ENCODE measurements around the gene USB1.

The USB1 gene

DNA sequence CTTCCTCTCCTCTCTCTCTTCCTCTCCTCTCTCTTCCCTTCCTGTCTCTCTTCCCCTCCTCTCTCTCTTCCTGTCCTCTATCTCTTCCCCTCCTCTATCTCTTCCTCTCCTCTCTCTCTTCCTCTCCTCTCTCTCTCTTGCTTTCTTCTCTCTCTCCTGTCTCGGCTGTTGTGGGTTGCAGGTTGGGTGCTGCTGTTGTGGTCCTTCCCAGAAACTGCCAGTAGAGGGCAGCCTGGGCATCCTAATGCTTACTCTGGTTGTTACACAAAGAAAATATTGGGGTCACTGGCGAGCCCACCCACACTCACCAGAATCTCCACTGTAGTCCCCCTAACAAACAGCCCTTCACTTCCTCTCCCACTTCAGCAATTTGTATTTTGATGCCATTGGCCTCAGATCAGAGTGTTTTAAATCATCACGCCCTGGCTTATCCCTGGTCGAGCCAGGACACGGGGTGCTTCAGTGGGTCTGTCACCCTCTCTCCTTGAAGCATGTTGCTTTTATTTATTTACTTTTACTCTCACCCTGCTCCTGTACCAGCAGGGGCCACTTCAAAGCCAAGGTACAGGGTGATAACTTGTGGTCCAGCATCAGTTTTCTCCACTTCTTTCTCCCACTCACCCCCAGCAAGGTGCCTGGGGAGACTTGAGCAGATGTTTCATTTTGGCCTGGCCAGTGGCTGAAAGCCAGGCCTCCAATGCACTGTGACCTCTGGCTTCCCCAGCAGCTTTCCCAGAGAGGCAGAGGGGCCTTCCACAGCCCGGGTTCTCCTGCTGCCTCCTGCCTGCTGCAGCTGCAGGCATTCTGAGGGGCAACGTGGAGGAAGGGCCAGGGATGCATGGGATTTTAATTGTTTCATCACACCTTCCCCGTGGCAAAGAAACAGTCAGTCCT, 19.7 kb downstream of the USB1 start:
- no peak for DNase-seq

DNA sequence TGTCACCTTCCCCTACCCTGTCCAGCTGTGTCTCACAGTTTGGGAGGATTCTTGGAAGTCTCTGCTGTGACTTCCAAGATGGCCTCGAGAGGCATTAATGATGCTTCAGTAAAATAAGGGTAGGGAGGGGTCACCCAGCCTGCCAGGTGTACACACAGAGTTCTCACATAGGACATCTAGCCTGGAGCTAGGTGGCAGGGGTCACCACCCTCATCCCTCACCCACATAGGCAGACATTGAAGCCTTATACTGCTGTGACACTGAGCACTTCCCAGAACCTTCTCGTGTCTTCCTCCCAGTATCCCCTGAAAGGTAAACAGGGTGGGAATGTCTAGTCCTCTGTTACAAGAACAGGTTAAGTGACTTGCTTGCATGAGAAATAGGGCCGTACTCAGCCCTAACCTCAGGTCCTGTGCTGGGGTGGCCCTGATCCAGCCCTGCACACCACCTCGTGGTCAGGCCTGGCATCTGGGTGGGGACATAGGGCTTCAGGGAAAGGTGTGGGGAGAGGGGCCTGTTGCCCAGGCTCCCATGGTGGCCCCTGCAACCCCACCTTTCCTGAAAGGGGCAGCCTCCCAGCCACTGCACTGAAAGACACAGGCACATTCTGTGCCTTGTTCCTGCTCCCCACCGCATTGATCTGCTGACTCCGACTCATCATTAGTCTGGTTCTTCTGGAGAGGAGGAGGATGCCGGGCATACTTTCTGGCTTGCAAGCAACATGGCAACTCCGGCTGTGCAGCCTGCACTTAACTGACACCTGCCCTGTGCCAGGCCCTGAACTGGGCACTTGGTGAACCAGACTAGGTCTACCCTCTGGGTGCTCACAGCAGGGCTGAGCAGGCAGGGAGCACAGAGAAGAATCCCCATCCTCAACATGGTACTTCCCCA, 20.7 kb downstream of the USB1 start:
- DNase-seq = no peak

- DNase-seq = no peak
Observed at GRCh38 chr16:58022601-58023371, 21.6 kb downstream of the USB1 start.

DNA sequence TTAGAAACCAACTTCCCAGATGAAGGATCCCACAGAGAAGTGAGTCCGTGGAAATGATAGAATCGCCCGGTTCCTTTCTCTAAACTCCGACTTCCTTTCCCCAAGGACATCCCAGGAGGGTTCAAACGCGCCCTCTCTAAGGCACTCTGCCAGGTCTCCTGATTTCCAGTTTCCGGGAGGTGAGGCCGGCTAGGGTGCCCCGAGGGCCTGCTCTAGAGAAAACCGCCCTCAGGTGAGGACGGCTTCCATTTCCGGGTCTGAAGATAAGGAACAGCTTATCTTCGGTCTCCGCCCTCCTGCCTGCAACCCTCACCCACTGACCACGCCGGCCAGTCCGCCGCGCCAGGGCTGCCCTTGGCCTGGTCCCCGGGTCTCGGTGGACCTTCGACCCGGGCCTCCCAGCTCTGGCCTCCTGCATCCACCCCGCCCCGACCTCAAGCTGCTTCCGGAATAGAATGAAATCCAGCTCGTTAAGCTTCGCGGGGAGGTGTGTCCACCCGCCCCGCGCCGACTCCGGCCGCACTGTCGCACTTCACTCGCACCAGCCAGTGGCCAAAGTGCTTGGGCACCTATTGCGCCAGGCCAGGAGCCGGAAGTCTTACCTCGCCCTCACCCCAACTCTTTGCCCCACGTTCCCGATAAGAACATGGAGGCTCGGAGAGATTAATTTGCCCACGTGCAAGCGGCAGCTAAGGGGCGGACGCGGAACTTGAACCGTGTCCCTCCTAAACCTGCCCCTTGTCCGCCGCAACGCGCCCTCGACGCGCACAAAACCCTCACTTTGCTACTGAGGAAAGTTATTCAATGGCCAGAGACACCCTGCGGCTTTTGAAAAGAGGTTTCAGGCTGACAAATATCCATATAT, 23.5 kb downstream of the USB1 start:
- no peak for DNase-seq

DNA sequence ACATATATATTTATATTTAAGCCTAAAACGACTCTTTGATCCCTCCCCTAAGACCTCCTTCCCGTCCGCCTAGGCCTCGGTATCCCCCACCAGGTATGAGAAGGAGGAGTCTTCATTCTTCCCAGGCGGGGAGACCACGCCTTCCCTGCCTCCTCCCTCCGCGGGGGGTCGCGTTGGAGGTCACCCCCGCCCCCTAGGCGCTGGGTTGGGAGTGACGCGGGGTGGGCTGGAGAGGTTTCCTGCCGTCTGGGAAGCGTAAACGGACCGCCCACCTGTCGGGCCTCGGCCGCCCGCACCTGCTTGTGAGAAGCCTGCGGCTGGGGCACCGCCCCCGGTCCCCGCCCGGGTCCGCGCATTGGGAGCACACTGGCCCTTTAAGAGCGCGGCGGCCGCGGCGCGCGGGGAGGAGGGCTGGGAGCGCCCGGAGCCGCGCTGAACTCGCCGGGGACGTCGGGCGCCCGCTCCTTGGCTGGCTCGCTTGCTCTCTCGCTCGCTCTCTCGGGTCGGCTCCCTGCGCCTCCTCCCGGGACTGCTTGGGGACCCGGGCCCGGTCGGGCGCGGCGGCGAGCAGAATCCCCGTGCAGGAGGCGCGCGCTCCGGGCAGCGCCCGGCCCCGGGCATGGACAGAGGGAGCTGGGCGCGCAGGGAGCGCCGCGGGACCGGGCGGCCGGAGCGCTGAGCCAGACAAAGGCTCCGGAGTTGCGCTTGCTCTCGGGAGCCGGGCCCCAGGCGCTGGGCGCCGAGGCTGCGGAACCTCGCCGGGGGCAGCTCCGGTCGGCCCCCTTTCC, 24.3 kb downstream of the USB1 start, which contains the start of gene MMP15:
Gene MMP15 (plus strand): TSS at position 404 of the 788 bp plus-strand sequence. CDS start 597 bp downstream, outside the sequence.
- DNase-seq = peak; percentile 45

GRCh38 chr16:58026139-58026704, 25.0 kb downstream of the USB1 start:
- DNase-seq = no peak

GRCh38 chr16:58026705-58027160, 25.5 kb downstream of the USB1 start:
- no peak for DNase-seq

- DNase-seq = no peak
Observed at GRCh38 chr16:58027161-58027915, 26.1 kb downstream of the USB1 start.

DNA sequence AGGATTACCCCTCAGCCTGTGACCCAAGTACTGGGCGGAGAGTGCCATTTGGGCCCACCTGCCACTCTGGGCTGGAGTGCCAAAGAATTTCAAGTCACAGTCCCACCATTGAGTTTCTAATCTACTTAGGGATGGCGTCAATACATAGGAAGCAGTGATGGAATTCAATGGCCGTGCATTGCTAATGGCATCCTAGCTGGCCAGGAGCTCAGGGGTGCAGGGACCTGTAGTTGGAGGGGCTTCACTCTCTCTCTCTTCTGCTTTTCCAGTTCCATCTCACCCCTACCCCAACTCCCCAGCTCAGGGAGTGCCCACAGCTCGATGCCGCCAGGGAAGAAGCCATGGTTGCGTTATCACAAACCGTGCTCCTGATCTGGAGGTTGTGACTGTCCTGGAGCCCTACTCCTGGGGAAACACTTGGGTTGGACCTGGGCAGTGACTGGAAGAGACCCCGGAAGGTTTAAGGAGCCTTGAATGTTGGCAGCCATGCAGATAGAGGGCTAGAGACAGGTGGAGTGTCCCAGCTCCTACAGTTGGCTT, 26.8 kb downstream of the USB1 start:
- no peak for DNase-seq

DNA sequence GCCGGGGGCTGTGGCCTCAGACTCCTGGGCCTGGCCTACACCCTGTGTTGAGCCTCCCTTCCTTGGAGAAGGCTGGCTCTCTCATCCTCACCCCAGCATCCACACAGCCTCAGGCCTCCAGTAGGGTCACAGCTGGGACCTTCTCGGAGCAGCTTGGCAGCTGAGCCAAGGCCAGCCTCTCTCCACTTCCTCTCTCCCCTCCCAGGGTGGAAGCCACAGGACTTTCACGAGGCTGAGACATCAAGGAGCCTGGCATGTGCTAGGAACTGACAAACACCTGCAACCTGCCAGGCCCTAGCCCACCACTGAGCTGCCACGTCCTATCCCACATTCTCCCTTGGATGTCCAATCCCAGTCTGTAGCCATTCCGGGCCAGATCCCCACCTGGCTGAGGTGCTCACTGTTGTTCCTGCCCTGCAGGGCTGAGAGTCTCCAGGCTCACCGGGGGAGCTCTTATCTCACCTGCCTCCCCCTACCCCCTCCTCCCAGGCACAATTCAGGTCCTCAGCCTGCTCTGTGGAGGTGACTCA, 27.4 kb downstream of the USB1 start:
- DNase-seq = no peak

GRCh38 chr16:58029410-58029809, 28.2 kb downstream of the USB1 start:
- DNase-seq = no peak

DNA sequence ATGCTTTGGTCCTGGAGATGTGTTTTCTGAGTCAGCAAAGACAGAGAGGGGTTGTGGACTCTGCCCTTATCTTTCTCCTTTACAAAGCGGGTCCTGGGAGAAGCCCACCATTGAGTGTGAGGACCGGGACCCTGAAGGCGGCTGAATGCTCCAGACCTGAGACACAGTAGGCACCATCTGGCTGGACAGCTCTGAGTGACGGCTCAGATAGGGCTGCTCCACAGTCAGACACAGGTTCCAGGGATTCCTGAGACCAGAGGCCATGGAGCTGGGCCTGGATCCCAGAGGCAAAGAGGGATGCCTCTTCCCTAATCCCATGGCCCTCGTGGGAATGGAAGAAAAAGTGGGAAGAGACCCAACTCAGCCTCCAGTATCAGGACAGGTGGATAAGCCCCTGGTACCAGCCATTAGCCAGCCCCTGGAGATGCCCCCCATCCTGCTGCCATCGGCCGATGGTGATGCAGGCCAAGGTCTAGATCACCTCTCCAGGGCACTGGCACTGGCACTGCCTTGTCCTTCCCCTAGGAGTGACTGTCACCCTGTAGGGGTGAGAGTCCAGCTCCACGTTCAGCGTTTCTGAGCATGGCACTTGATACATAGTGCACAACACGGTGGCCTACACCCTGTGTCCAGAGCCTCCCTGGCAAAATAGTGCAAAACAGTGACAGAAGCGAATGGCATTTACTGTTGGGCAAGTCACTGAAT, 29.1 kb downstream of the USB1 start:
- DNase-seq = no peak

DNA sequence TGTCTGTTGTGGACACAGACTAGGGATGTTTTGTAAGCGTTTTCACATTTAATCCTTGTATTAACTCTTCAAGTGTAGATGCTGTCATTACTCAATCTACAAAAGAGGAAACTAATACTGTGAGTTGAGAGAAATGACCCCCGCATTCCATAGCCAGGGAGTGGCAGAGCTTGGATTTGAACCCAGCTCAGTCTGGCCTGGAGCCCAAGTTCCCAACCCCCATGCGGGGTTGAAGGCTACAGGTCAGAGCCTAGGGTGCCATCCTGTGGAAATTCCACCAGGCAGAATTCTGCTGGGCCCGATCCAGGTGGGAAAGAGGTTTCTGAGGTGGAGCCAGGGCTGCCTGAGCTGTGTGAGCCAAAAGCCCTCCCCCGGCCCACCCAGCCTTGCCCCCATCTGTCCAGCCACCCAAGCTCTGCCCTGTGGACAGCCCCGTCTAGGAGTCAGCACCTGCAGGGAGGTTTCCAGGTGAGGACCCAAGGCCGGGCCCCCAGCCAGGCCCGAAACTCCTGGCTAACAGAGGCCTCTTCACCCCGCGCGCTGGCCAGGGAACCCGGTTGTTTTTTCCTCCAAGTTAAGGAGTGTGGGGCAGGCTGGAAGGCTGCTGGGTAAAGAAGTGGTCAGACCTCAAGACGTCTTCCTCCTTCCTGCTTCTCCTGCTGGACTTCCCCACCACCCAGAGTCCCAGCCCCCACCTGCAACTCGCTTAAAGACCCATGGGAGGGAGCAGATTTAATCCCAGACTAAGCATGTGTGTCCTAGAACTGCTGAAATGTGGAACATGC, 30.0 kb downstream of the USB1 start:
- DNase-seq = no peak

- DNase-seq = no peak
Observed at GRCh38 chr16:58032710-58033293, 31.6 kb downstream of the USB1 start.

GRCh38 chr16:58034128-58034685, 33.0 kb downstream of the USB1 start:
- no peak for DNase-seq

DNA sequence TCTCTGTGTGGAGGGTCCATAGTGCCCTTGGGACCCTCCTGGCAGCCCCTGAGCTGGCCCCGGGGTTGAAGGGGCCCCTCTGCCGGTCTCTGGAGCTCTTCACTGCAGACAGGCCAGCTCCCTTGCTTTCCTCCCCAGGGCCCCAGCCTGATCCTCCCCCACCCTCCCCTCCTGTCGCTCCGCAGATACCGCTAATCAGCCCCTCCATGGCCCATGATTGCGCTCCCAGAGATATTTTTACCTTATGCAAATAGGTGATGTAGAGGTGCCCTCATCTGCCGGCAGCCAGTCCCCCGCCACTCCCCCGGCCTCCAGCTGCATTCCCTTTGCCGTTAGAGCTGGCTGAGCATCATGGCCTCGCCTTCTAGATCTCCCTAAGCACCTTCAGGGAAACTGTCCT, 33.6 kb downstream of the USB1 start:
- DNase-seq = no peak
